Measurements from ENCODE around the gene MAP2K3. TPM values are rescaled to one million over a fixed set of nuclear protein-coding genes. Genes with fewer than 3 reads are reported as not detected.

MAP2K3 gene
- total RNA-seq, 4 donors from 2014 or later: 17.5 to 39.0 (median 21.6) TPM

DNA sequence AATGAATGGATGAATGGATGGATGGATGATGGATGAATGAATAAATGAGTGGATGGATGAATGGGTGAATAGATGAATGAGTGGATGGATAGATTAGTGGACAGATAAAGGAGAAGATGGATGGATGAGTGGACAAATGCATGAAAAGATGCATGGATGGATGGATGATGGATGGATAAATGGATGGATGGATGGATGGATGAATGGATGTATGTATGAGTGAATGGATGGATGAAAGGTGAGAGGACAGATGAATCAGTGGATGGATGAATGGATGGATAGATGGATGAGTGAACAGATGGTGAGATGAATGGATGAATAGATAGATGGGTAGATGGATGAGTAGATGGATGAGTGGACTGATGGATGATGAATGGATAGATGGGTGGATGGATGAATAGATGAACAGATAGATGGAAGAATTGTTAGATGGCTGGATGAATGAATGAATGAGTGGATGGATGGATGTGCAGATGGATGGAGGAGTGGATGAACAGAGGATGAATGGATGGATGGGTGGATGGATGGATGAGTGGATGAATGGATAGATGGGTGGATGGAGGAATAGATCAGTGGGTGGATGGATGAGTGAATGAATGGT, 77.9 kb downstream of the MAP2K3 start:
- H3K9me3 ChIP-seq: no peaks in the 10 kb centered on the region
- H3K27me3 ChIP-seq: no peaks in the 10 kb centered on the region
- TF ChIP-seq POLR2A (IDR thresholded peaks at IDR 0.05) (no peak), CTCF (IDR thresholded peaks at IDR 0.05) (no peak)
- peaks cover 0 to 24% (median 3%) of the 10 kb centered on the region in 4 donors for H3K4me1 ChIP-seq
- H3K36me3 ChIP-seq: no peaks in the 10 kb centered on the region
- no peak for DNase-seq (ENCODE audit: low spot score in 2 of 2)
- no peak overlapping the region for H3K27ac ChIP-seq
- no peak overlapping the region for H3K4me3 ChIP-seq

- no peaks in the 10 kb centered on the region for H3K9me3 ChIP-seq
- H3K27me3 ChIP-seq: no peaks in the 10 kb centered on the region
- DNase-seq (ENCODE audit: low spot score in 2 of 2): no peak
- peaks cover 0 to 8% (median 0%) of the 10 kb centered on the region in 4 donors for H3K4me1 ChIP-seq
- no peak overlapping the region for H3K4me3 ChIP-seq
- no peaks in the 10 kb centered on the region for H3K36me3 ChIP-seq
- TF ChIP-seq EP300 (IDR thresholded peaks at IDR 0.05): no peak
- no peak for TF ChIP-seq CTCF (IDR thresholded peaks at IDR 0.05)
- TF ChIP-seq POLR2A (IDR thresholded peaks at IDR 0.05): no peak
- WGBS, 2 donors: 86 to 92% methylated on average over 9 of the region's 9 CpGs
- no peak overlapping the region for H3K27ac ChIP-seq
Observed at GRCh38 chr17:21363776-21364642, 79.5 kb downstream of the MAP2K3 start.

Other genes starting within 250 kb of the MAP2K3 start
- gene USP22, start 241.7 kb upstream of the MAP2K3 start, total RNA-seq: 100 to 1,000 TPM; 109 to 169 (median 133) TPM
- gene DHRS7B, start 157.7 kb upstream of the MAP2K3 start, total RNA-seq: 10 to 100 TPM; 24.3 to 35.1 (median 33.7) TPM
- gene TMEM11, start 70.5 kb upstream of the MAP2K3 start, total RNA-seq: 10 to 100 TPM; 16.2 to 27.6 (median 21.5) TPM
- gene NATD1, start 31.3 kb upstream of the MAP2K3 start, total RNA-seq: 10 to 100 TPM in 3 of 4 donors, 1 to 10 TPM in 1; 5.7 to 12.0 (median 10.8) TPM
- 1 to 10 TPM in 3 of 4 donors, under 1 TPM in 1; 0.84 to 2.4 (median 1.7) TPM for gene KCNJ12, start 91.6 kb downstream of the MAP2K3 start, total RNA-seq

All from tibial nerve (tissue), 4 donors.